ENCODE measurements around the gene PMEPA1.

The PMEPA1 gene

DNA sequence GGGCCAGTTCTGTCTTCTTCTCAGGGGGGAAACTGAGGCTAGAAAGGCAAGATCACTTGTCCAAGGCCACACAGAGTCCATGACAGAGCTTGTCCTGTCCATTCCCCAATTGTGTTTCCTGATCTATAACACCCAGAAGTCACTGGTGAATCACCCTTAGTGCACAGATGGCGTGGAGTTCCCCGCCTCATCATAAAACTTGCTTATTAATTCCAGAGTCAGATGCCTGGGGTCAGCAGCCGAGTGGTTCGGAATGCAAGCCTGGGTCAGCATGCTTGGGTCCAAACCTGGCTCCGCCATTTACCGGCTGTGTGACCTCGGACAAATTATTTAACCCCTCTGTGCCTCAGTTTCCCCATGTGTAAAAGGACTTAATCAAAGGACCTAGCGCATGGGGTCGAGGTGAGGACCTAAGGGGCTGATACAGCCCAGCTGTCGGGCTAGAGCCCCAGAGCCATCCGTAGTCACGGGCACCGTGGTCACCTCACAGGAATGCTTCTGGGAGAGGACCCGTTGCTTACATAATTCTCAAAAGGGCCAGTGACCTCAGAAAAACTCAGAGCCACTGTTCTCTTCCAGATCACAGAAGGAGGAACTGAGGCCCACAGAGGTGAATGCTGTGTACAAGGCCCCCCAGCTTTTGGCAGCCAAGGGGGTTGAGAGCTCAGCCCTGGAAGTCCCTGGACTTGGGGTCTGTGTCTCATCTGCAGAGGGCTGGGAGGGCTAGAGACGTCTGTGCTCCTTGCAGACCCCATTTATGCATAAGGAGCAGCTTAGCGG, 88.2 kb downstream of the PMEPA1 start:
- no peak for DNase-seq

DNA sequence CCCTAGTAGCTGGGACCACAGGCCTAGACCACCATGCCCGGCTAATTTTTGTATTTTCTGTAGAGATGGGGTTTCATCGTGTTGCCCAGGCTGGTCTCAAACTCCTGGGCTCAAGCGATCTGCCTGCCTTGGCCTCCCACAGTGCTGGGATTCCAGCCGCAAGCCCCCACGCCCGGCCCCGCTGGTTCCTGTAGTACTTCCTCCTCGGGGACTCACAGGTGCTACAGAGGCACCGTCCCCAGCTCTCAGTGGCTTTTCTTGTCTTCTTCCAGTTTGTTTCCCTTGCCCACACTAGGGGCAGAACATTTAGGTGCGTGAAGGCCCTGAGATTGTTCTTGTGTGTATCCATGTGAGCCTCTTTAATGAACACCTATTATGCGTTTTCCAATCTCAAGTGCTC, 88.8 kb downstream of the PMEPA1 start:
- DNase-seq = no peak

DNA sequence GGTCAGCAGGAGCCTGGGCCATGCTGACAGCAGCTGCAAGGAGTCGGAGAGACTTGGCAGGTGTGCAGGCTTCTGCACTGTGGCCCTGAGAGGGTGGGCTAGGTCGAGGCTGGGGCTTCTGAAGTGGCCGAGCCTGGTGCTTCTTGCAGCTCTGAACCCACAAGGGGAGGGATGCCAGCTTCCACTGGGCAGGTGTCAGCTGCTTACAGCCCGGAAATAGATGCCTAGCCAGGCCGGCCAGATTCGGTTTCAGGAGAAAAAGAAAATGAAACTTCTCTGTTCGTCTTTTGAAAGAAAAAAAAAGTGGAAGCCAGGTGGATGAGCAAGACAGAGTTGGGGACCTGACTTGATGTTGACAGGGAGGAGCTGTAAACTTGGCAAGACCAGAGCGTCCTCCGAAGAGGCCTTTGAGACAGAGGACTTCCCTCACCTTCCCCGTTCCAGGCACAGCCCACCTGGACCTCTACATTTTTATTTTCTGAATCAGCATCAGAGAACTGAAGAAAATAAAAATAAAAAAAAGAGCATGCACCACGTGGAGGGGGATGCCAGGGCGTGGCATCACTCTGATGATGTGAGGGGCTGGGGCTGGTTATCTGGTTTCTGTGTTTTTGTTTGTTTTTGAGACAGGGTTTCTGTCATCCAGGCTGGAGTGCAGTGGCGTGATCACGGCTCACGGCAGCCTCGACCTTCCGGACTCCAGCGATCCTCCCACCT, 89.4 kb downstream of the PMEPA1 start, which contains the start of gene ZBP1:
ZBP1 (minus strand) TSS at position 153 of the 717 bp plus-strand sequence; CDS start at position 22, 131 bp downstream.
- DNase-seq = peak in 2 of 14 donors; percentile 9 to 27

- DNase-seq = peak in 2 of 14 donors; percentile 18 to 26
Measured at GRCh38 chr20:57619051-57619831, 90.6 kb downstream of the PMEPA1 start.

GRCh38 chr20:57618764-57619050, 91.1 kb downstream of the PMEPA1 start:
- no peak for DNase-seq

GRCh38 chr20:57618091-57618763, 91.6 kb downstream of the PMEPA1 start:
- peak in 1 of 14 donors; percentile 34 for DNase-seq

DNA sequence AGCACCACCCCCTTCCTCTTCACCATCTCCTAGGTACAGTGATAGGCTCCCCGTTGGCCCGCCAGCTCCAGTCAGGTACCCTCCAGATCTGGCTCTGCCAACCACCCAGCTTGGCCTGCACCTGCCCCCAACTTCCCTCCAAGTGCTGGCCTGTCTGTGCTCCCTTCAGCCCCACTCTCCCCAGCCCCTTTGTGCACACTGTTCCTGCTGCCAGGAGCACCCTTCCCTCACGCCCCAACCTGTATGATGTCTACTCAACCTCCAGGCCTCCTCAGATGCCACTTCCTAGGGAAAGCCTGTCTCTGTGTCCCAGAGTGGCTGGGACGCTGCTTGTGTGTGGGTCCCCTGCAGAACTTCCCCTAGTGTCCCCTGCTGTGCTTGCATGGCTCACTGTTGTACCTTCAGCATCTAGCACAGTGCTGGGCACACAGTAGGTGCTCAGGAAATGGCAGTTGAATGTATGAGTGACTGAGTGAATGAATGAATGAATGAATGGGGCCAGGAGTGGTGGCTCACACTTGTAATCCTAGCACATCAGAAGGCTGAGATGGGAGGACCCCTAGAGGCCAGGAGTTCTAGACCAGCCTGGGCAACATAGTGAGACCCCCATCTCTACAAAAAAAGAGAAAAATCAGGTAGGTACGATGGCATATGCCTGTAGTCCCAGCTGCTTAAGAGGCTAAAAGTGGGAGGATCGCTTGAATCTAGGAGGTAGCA, 92.6 kb downstream of the PMEPA1 start:
- no peak for DNase-seq

DNA sequence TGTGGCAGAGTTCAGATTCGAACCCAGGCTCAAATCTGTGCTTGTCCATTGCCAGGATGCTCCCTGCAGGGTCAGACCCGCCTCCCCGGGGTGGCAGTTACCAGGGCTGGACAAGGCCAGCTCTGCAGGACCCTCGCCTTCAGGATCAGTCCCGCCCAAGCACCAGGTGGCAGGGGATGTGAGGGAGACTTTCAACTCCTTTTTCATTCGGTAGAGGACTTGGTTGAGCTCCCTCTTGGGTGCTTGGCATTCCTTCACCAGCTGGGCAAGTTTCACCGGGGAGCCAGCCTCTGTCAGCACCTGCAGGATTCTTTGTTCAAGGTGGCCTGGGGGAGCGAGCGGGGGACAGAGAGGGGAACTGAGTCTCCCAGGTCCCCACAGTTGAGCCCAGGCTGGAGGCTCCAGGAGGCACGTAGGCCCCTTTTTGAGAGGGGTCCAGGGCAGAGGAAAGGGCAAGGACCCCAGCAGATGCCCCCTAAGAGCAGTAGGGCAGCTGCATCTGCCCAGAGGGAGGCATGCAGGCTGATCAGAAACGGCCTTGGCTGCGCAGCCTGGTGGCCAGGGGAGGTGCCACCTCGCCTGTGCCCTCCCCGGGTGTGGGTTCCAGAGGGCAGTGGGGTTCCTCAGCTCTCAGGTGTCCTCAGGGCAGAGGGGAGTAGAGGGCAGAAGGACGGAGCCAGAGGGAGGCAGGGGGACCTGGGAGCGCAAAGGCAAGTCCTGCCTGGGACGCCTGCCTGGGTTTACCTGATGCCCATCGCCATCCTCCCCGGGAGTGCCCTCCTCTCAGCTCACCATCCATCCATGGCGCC, 93.5 kb downstream of the PMEPA1 start:
- DNase-seq = no peak

DNA sequence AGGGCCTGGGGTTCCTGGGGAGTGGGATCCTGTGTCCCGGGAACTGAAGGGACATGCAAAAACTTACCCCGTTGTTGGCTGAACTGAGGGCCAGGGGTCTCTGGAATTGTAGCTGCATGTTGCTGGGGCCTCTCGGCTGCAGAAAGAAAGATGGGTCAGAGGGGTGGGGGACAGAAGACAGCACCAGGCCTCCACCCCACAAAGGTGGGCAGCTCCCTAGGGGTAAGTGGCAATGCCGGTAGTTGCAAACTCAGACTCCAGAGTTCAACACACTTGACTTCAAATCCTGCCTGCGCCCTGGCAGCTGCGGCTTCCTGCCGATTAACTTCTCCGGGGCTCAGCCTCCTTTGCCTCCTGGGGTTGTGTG, 94.4 kb downstream of the PMEPA1 start:
- DNase-seq = no peak

DNA sequence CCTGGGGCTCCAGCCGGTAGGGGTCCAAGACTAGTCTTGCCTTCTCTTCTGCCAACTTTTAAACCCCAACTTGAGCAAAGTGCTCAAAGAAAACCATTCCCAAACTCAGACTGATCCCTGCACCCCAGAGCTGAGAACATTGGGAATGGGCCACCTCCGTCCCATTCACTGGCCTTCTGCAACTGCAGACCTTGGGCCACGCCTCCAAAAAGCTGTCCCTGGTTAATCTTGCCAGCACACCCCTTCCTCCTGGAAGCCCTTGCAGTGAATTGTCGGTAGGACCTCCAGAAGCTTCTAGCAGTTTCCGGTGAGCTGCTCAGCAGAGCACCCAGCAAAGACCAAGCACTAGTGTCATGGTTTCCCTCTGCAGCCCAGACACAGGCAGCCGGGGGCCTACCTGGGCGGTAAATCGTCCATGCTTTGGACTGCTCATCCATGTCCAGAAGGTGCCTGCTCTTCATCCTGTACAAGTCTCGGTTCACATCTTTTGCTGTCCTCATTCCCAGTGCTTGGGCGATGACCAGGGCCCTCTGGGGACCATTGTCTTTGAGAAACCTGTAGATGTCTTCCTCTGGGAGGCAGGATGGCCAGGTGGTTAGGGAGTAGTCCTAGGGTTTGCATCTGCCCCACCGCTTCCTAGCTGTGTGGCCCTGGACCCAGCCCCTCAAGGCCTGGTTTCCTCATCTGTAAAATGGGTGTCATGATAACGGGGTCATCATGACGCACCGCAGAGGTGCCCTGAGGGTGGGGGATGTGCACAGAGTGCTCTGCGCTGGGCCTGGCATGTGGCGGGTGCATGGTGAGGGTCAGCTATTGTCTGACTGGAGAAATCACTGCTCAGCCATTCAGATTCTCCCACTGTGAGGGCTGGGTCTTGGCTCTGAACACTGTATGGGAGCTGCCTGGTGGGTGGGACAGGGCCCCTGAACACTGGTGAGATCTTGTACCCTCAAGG, 95.0 kb downstream of the PMEPA1 start:
- DNase-seq = no peak

DNA sequence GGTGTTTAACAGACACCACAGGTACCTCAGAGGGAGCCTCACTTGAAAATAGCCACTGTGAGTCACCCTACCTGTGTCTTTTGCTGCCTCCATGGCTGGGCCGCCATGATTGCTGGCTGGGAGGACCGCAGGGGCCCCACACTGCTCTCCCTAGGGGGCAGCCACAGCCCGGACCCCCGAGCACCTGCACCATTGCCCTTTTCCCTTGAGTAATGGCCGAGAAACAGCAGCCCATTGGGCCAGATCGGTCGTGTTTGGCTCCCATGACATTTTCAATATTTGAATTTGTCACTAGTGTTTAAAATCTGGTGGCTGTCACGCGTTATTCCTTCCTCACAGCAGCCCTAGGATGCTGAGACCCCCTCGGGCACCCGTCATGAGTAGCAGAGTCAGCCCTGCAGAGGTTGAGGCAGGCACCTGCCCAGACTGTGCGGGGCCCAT, 96.3 kb downstream of the PMEPA1 start:
- no peak for DNase-seq

DNA sequence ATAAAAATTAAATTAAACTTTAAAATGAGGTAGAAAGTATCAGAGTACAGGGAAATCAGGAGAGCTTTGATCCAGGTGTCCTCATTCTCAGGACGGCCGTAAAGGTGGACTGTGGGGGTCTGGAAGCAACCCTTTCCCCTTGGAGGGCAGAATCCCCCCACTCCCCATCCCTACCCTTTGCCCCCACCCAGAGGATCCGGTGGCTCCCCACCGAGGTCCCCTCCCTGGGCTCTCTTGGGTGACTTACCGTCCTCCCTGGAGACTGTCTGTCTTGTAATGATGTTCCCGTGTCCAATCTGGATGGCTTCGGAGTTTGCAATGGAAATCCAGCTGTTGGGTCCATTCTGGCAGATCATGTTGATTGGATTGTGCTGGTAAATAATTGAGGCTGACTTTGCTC, 96.9 kb downstream of the PMEPA1 start:
- DNase-seq = no peak

DNA sequence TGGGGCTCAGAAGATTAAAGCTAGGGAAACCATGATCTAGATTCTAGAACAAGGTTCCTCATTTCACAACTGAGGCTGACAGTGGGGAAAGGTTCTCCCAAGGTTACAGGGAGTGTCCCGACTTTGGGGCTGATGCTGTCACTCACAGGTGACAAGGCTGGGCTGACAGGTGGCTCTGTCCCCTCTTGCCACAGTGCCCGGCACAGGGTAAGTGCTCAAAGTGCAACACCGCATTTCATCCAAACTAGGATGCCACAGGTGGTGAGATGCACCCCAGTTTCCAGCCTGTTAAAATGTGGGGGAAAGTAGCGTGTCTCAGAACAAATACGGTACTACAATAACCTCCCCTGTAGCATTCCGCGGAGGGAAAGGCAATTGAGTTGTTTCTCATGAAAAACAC, 97.4 kb downstream of the PMEPA1 start:
- no peak for DNase-seq

GRCh38 chr20:57611586-57612311, 98.1 kb downstream of the PMEPA1 start:
- DNase-seq = peak in 7 of 14 donors; percentile 13 to 59 (median 24)

DNA sequence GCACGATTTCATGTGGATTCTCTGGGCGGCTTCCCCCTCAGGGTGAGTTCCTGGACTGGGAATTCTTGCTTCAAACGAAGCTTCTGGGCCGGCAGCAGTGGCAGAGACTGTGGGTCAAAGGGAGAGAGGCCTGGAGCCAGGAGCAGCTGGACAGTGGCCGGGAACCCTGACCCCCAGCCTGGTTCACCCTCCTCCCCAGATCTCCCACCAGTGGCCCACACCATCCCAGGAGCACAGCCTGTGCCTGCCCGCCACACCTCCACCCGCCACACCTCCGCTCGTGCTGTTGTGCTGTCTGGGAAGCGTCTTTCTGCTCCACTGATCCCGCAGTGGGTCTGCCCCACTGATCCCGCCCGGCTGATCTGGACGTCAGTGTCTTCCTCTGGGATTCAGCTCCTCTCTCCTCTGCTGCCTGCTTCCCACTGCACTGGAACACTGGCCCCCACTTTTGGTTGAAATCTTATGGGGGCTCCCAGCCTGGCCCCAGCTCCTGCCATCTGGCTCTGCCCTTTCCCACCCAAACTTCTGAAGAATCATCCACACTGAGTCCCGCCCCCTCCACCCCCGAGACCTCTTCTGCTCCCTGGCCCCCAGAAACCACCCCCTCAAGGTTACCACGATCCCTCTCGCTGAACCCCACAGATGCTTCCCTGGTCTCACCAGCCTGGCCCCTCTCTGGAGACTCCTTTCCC, 99.4 kb downstream of the PMEPA1 start:
- no peak for DNase-seq

DNA sequence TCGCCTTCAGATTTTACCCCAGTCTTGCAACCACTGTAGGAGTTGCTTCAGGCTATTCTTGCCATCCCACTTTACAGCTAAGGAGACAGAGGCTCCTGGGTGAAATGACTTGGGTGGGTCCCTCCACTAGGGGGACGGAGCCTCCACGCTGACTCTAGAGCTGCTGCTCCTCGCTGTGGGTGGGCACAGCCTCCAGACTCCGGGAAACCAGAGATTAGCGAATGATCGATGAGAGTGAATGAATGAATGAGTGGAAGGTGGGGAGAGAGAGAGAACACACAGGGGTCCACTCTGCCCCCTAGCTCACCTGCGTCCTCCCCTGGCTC, 100.0 kb downstream of the PMEPA1 start:
- no peak for DNase-seq

DNA sequence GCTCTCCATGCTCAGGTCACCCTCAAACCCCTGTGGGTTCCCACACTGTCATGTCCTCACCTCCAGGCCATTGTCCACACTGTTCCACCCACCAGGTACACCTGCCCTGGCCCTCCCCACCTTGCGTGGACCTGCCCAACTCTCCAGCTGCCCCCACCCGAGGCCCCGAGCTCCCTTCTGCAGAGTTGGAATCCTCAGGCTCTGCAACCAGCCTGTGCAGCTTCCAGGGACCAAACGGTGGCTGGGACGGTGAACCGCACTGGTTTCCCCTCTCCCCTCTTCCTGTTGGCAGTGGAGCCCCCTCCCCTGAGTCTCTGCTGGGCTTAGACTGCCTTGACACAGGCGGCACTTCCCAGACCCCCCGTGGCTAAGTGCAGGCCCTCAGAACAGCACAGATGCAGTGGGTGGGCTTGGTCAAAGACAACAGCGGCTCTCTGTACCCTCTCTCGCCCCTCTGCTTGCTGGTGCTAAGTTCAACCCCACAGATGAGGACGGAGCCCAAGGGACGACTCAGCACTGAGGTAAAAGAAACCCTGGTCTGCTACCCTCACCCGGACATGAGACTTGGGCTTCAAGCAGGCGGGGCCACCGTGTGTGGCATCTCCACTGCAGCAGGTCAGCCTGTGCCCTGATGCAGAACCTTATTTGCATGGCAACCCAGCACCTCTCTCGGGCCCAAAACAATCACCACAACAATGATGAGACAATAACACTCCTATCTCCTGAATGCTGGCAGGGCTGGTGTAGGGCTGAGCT, 100.6 kb downstream of the PMEPA1 start:
- DNase-seq = no peak

DNA sequence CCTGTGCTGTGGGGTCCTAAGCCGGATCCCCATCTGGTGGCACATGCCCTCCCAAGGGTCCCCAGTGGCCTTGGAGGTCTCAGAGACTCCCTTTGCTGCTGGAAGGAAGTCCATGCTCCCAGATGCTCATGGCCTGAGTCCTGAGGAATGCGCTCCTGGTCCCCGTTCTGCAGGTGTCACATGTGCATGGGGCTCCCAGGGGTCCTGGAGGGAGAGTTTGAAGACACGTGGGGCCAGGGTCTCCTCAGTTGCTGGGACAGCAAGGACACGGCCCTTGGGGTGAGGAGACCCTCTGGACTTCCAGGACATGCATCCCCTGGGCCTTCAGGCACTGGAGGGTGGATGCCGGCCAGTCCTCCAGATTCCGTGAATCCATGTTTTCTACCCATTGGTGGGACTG, 101.3 kb downstream of the PMEPA1 start:
- no peak for DNase-seq
